HEK293T (cell line): ENCODE results near the gene RBFOX1.

Source experiments
- CTCF ChIA-PET: fragments of 350-600 bp; formaldehyde crosslinking; extraction: SDS; loops from one replicate; lab custom pipeline; 2021; ENCODE audit warnings: antibody characterized with exemption, inconsistent platforms; lab: Yijun Ruan, JAX
- POLR2A ChIA-PET: fragments of 350-600 bp; formaldehyde crosslinking; extraction: SDS; loops from one replicate; lab custom pipeline; 2020; ENCODE audit warnings: antibody characterized with exemption, inconsistent platforms; lab: Yijun Ruan, JAX
- DNase-seq: peaks from one replicate; pipeline ENCODE4 v3.0.0; 2012; ENCODE audit warnings: mixed read lengths; ENCODE audit errors: extremely low spot score
- ARNT ChIP-seq: fragments of 450-650 bp; IDR thresholded peaks from 2 replicates; pipeline ENCODE4 v1.6.1; 2017; ENCODE audit warnings: mild to moderate bottlenecking
- BHLHE40 ChIP-seq: fragments of 450-650 bp; IDR thresholded peaks from 2 replicates; pipeline ENCODE4 v1.6.1; 2016; ENCODE audit warnings: mild to moderate bottlenecking, moderate library complexity, borderline replicate concordance
- CTBP1 ChIP-seq: fragments of 450-650 bp; IDR thresholded peaks from 2 replicates; pipeline ENCODE4 v1.6.1; 2016; ENCODE audit warnings: borderline replicate concordance
- ELF4 ChIP-seq: fragments of 450-650 bp; IDR thresholded peaks from 2 replicates; pipeline ENCODE4 v1.6.1; 2017; ENCODE audit warnings: antibody characterized with exemption
- FOXA1 ChIP-seq: fragments of 450-650 bp; IDR thresholded peaks from 2 replicates; pipeline ENCODE4 v1.6.1; 2016; ENCODE audit warnings: mild to moderate bottlenecking
- FOXK2 ChIP-seq: fragments of 450-650 bp; IDR thresholded peaks from 2 replicates; pipeline ENCODE4 v1.6.1; 2016; ENCODE audit warnings: mild to moderate bottlenecking
- FOXM1 ChIP-seq: fragments of 450-650 bp; IDR thresholded peaks from 2 replicates; pipeline ENCODE4 v1.6.1; 2017; ENCODE audit warnings: mild to moderate bottlenecking, borderline replicate concordance
- HDGF ChIP-seq: fragments of 450-650 bp; IDR thresholded peaks from 2 replicates; pipeline ENCODE4 v1.6.1; 2017; ENCODE audit warnings: antibody characterized with exemption, borderline replicate concordance
- L3MBTL2 ChIP-seq: fragments of 450-650 bp; conservative IDR thresholded peaks from 2 replicates; pipeline ENCODE4 v1.6.1; 2016; ENCODE audit warnings: mild to moderate bottlenecking
- LEF1 ChIP-seq: fragments of 450-650 bp; IDR thresholded peaks from 2 replicates; pipeline ENCODE4 v1.6.1; 2017; ENCODE audit warnings: mild to moderate bottlenecking, borderline replicate concordance
- NFRKB ChIP-seq: fragments of 450-650 bp; IDR thresholded peaks from 2 replicates; pipeline ENCODE4 v1.6.1; 2016; ENCODE audit warnings: mild to moderate bottlenecking, moderate library complexity
- PKNOX1 ChIP-seq: fragments of 450-650 bp; IDR thresholded peaks from 2 replicates; pipeline ENCODE4 v1.6.1; 2016
- SP1 ChIP-seq: fragments of 450-650 bp; IDR thresholded peaks from 2 replicates; pipeline ENCODE4 v1.6.1; 2017
- SUZ12 ChIP-seq: fragments of 450-650 bp; IDR thresholded peaks from 2 replicates; pipeline ENCODE4 v1.6.1; 2016; ENCODE audit warnings: mild to moderate bottlenecking
- TARDBP ChIP-seq: fragments of 450-650 bp; IDR thresholded peaks from 2 replicates; pipeline ENCODE4 v1.6.1; 2016
- ZNF384 ChIP-seq: fragments of 450-650 bp; IDR thresholded peaks from 2 replicates; pipeline ENCODE4 v1.6.1; 2016

The RBFOX1 gene

GRCh38 chr16:7716660-7717550 is 384.3 kb downstream of the RBFOX1 start:
- no peak for DNase-seq
- TF ChIP-seq TARDBP = no peak
- no peak for TF ChIP-seq HDGF
- no peak for TF ChIP-seq ARNT
- no peak for TF ChIP-seq ELF4
- TF ChIP-seq L3MBTL2 = no peak
- TF ChIP-seq FOXK2 = no peak
- TF ChIP-seq SP1 = no peak
- no peak for TF ChIP-seq ZNF384
- TF ChIP-seq CTBP1 = no peak
- TF ChIP-seq BHLHE40 = no peak
- no peak for TF ChIP-seq NFRKB
- TF ChIP-seq SUZ12 = no peak
- no peak for TF ChIP-seq PKNOX1
- no peak for TF ChIP-seq LEF1
- TF ChIP-seq FOXM1 = no peak
- no peak for TF ChIP-seq FOXA1
- CTCF ChIA-PET = no interaction called here
- POLR2A ChIA-PET = no interaction called here

- ChIA-PET CTCF (no interaction called here), POLR2A (no interaction called here)
- DNase-seq = no peak
- no peak for TF ChIP-seq ZNF384
- TF ChIP-seq NFRKB = no peak
- no peak for TF ChIP-seq BHLHE40
- no peak for TF ChIP-seq TARDBP
- TF ChIP-seq LEF1 = no peak
- no peak for TF ChIP-seq ARNT
- TF ChIP-seq PKNOX1 = no peak
- TF ChIP-seq HDGF = no peak
- TF ChIP-seq FOXA1 = no peak
- no peak for TF ChIP-seq CTBP1
Measured at GRCh38 chr16:7722761-7723160, 390.1 kb downstream of the RBFOX1 start.

DNA sequence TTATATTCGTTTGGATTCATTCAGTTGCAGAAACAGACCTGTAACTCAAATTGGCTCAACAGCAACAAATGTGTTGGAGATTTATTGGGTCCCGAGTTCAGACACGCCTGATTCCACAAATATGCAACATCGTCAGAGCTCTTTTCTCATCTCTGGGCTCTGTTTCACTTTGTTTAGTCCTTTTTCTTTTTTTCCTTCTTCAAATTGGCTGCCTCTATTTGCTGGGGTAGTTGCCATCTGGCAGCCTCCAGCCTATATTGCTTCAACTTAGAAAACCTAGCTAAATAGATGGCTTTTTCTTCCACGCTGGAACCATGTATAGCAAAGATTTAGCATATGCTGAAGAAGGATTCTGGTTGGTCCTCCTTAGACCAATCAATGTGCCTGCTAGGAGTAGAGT is 398.5 kb downstream of the RBFOX1 start:
- TF ChIP-seq FOXM1 (no peak), PKNOX1 (no peak), ZNF384 (no peak), HDGF (no peak), BHLHE40 (no peak), L3MBTL2 (no peak), LEF1 (no peak), FOXK2 (no peak)
- ChIA-PET POLR2A (no interaction called here), CTCF (no interaction called here)
- no peak for DNase-seq

DNA sequence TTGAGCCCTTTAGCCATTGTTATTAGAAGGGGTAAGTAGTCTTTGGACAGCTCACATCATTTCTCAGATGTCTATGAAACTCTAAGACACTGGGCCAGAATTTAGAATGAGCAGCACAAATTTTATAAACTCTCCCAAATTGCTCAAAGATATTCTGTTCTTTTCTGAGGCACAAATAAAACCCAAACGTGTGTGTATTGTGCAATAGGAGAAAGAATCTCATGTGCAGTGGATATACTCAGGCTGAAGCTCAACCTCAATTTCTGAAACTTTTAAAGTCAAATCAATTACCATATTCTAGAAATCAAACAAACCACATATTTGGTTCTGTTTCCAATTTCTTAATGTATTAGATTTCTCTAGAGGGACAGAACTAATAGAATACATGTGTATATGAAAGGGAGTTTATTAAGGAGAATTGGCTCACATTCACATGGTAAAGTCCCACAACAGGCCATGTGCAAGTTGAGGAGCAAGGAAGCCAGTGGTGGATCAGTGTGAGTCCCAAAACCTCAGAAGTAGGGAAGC is 403.6 kb downstream of the RBFOX1 start:
- ChIA-PET CTCF (no interaction called here), POLR2A (no interaction called here)
- no peak for DNase-seq
- TF ChIP-seq CTBP1 (no peak), ELF4 (no peak), BHLHE40 (no peak), ARNT (no peak), SP1 (no peak), LEF1 (no peak), NFRKB (no peak), ZNF384 (no peak), PKNOX1 (no peak), SUZ12 (no peak), FOXA1 (no peak), FOXK2 (no peak), TARDBP (no peak), L3MBTL2 (no peak)

DNA sequence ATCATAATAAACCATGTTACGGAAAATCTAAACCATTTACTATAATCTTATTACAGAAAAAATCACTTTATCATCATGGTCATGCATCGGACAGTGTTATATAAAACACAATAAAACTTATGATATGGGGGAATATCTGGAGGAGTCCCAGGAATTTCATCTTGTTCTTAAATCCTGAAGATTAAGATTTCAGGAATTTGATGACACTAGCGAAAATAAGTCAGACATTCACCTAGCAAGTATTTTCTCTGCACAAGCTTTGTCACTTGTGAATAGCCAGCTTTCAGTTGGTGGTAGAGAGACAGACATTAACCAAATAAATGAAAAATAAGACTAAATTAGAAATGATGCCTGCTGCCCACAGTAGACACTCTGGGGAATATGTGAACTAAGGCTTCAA is 410.0 kb downstream of the RBFOX1 start:
- DNase-seq = no peak
- ChIA-PET CTCF (no interaction called here), POLR2A (no interaction called here)
- no peak for TF ChIP-seq TARDBP
- no peak for TF ChIP-seq FOXA1
- TF ChIP-seq CTBP1 = no peak
- TF ChIP-seq HDGF = no peak
- TF ChIP-seq ZNF384 = no peak
- TF ChIP-seq PKNOX1 = no peak
- no peak for TF ChIP-seq SP1
- no peak for TF ChIP-seq SUZ12
- TF ChIP-seq ELF4 = no peak
- TF ChIP-seq NFRKB = no peak
- no peak for TF ChIP-seq FOXK2
- no peak for TF ChIP-seq LEF1
- TF ChIP-seq L3MBTL2 = no peak
- no peak for TF ChIP-seq BHLHE40
- TF ChIP-seq ARNT = no peak
- TF ChIP-seq FOXM1 = no peak
